H54 (cell line): ENCODE measurements around the gene NKX6-2.
"Not testable (repeated sequence)": the region's sequence is repeated elsewhere in the genome, so short reads cannot be mapped to it uniquely, and the experiment has no call there.

Experiments used
- DNase-seq: peaks from one replicate; pipeline ENCODE4 v3.0.0; 2011; ENCODE audit warnings: low spot score, mixed read lengths; ENCODE audit not compliant: insufficient read length
- FAIRE-seq: peaks from 3 replicates; lab custom pipeline; 2011; peaks lifted over from hg19 to GRCh38; lab: Jason Lieb, UNC
- POLR2A ChIP-seq: IDR thresholded peaks from 2 replicates; pipeline ENCODE4 v1.6.1; 2011; ENCODE audit warnings: low read depth, mild to moderate bottlenecking, low read length

The NKX6-2 gene

DNA sequence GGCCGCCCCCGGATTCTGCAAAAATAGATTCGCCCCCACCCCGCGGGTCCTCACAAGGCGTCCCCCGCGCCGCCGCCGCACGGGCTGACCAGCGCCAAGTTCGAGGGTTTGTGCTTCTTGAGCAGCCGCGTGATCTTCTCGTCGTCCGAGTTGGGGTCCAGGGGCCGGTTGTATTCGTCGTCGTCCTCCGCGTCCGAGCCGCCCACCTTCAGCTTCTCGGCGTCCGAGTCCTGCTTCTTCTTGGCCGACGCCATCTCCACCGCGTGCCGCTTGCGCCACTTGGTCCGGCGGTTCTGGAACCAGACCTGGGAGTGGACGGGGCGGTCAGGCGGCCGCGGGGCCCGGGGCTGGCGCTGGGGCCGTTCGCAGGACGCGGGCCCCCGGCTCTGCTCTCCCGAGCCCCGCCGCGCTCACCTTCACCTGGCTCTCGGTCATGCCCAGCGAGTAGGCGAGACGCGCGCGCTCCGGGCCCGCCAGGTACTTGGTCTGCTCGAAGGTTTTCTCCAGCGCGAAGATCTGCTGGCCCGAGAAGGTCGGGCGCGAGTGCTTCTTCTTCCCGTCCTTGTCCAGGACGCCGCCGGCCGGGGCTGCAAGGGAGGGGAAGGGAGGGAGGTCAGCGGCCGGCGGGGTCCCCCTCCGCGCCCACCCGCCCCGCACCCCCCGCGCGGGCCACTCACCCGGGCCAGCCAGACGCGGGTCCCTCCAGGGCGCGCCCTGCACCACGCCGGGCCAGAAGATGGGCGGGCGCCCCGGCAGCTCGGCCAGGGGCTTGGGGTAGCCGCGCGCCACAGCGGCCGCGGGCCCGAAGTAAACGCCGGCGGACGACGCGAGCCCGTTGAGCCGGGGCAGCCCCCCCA, 853 bp downstream of the NKX6-2 start:
- FAIRE-seq (no peak), DNase-seq (no peak)
- TF ChIP-seq POLR2A: no peak

DNA sequence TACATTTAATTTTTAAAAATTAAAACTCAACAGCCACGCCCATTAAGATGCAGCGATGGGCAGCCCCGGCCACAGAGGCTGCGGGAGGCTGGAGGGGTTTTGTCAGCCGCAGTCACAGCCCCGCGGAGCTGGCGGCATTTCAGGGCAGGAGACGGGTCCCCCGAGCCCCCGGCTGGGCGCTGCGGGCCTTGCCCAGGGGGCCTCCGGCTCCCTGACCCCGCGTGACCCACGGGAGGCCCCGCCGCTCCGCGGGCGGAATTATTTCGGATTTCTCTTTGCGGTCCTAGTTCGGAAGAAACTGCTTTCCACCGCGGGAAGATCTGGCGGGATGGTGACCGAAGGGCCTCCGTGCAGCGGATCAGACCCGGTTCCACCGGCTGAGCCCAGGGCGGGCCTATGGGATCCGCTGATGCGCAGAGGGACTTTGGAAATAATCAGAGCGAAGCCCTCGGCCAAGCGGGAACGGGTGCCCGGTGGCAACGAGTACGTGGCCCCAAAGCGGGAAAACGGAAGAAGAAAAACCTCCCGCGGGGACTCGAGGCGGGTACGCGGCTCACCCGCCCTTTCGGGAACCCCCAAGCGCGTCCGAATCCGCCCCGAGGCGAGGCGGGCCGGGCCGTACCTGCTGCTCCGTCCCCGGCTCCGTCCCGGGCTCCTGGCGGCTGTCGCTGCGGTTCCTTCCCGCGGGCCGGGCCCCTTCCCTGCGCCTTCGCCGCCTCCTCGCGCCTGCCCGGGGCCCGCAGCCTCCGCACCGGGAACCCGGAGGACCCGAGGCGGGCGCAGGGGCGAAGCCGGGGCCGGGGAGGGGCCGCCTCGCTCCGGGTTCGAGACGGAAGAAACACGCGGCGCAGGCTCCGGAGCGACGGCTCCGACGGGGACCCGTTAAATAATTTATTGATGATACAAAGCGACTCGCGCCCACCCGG, 1.7 kb downstream of the NKX6-2 start:
- FAIRE-seq: no peak
- TF ChIP-seq POLR2A: no peak
- DNase-seq: no peak

DNA sequence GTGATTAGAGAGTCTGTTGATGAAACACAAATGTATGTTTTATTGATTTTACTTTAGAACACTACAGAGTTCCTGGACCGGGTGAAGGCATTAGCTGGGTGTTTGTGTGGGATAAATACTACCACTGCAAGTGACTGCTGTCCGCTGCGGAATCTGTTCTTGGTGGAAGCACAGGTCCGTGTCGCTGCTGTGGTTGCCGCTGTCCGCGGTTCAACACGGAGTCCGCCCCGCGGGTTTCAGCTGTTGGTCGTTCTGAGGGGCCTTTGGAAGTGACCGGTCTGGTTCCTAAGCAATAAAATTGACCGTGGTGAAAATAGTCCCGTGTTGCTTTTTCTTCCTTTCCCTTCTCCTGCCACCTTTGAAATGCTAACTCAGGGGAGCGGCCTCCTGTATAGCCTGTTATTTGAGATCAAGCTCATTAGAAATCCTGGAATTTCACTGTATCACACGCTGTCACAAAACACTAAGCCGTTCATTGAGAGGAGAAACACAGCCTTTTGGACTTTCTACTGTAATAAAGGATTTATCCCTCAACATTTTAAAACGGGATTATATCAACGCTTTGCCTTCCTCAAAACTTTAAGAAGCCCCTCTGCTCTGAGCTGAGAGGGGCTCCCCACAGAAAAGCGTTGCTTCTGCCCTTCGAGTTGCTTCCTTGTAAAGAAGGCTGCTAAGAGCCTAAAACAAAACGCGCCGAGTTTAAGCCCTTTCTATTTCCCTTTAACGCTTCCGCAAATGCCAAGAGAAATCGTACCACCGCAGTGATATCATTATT, 2.6 kb downstream of the NKX6-2 start:
- DNase-seq (no peak), FAIRE-seq (no peak)
- no peak for TF ChIP-seq POLR2A

DNA sequence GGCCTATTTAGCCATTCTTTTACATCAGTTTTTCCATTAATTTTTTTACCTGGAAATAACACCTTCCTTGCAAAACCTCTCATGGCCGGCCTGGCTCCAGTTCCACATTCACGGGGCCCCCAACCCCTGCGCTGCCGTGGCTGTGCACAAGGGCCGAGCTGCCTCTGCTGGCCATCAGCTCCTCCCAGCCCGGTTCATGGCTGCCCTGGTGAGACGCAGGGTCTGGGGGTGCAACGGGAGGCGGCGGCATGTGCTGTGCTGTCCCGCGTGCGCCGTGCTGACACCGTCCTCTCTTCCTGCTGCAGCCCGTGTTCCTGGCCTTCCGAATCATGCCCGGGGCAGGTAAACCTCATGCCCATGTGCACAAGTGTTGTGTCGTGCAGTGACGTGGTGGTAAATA, 4.4 kb downstream of the NKX6-2 start:
- no peak for DNase-seq
- FAIRE-seq: no peak
- no peak for TF ChIP-seq POLR2A

DNA sequence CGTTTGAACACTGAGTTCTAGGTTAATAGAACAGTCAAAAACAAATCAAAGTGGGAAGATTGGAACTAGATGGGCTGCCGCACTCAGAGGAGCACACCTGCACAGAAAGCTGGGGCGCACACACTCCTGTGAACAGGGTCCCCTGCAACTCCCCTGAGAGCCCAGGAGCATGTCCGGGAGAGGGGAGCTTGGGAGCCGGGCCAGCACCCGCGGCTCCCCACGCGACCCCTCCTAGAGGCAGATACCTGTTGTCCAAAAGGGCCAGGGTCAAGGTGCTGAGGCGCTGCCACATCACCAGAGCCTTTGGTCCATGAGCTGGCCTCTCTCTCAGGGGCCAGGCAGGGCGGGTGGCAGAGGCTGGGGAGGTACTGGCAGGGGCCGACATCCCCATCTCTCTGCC, 5.6 kb downstream of the NKX6-2 start:
- no peak for DNase-seq
- no peak for FAIRE-seq

DNA sequence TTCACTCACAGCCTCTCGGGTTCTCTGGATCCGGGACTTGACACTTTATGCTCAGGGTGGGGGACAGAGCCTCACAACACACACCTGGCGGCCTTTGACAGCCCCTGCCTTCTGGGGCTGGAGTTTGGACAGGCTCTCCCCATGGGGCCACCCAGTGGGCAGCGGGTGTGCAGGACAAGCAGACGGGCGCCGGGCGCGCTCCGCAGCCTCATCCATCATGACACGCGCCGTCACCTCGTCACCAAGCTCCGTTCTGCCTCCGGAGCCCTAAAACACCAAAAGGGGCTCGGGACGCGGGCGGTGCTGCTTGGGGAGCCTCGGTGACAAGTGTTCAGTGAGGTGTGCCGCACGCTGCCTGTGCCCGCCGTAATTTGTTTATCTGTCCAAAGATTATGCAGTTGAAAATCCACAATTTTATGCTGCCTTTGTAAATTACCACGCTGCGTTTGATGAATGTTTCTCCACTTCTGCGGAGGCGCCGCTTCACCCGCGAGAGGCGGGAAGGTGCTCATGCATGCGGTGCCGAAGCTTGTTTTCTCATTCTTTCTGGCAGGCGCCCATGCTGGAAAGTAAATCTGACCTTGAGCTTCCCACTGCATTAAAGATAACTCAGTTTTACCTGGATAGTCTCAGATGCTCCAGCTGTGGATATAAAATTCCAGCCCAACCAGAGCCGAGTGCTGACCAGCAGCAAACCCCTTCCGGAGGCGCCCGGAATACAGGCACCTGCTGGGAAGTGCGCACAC, 6.2 kb downstream of the NKX6-2 start:
- no peak for TF ChIP-seq POLR2A
- DNase-seq: no peak
- FAIRE-seq: no peak

More for the DNA sequence above, 5.6 kb downstream of the NKX6-2 start:
- no peak for TF ChIP-seq POLR2A

DNA sequence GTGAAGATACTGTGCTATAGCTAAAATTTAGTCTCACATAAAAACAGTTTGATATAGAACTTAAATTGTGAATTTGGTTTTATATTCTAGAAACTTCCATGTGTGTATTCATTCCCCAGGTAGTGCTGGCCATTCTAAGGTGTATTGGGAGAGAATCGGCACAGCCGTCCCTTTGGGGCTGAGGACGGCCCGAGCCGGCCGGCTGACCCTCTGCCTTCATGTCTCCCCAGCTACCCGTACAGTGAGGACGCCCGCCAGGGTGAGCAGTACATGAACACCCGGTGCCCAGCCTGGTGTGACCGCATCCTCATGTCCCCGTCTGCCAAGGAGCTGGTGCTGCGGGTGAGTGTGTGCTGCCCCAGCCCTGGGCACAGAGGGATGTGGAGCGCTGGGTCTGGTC, 8.5 kb downstream of the NKX6-2 start:
- no peak for DNase-seq
- TF ChIP-seq POLR2A: no peak
- FAIRE-seq: no peak

DNA sequence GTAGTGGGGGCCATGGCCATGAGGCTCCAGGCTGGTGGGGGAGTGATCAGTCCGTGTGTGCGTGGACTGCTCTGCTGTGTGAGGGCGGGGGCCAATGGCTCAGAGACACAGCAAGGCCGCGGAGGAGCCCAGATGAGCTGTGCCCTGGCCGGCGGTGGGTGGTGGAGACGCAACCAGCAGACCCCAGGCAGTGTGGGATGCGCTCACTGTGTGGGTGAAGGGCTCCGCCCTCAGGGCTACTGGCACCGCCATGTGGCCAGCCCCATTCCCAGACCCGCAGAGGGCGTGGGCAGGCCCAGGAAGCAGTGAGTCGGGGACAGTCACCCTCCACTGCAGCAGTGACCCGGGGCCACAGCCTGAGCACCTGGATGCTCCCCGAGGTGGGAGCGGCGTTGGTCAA, 9.1 kb downstream of the NKX6-2 start:
- TF ChIP-seq POLR2A: no peak
- FAIRE-seq: no peak

DNA sequence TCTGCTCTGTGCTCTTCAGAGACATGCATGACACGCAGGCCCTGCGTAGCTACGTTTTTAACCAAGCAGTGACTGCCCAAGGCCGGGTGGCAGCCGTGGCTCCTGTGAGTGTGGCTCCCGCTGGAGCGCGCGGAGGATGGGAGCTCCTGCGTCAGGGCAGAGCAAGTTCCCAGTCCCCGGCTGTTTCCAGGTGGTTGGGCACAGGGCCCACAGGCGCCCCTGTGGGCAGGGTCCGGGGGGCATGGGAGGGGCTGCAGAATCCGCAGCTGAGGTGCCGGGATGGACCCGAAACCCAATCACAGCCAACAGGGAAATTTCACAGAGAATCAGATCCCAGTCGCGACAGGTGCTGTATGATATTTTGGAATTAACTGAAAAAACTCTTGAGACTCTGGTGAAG, 9.8 kb downstream of the NKX6-2 start:
- FAIRE-seq (no peak), DNase-seq (no peak)
- no peak for TF ChIP-seq POLR2A

More for the DNA sequence above, 9.1 kb downstream of the NKX6-2 start:
- DNase-seq: no peak

DNA sequence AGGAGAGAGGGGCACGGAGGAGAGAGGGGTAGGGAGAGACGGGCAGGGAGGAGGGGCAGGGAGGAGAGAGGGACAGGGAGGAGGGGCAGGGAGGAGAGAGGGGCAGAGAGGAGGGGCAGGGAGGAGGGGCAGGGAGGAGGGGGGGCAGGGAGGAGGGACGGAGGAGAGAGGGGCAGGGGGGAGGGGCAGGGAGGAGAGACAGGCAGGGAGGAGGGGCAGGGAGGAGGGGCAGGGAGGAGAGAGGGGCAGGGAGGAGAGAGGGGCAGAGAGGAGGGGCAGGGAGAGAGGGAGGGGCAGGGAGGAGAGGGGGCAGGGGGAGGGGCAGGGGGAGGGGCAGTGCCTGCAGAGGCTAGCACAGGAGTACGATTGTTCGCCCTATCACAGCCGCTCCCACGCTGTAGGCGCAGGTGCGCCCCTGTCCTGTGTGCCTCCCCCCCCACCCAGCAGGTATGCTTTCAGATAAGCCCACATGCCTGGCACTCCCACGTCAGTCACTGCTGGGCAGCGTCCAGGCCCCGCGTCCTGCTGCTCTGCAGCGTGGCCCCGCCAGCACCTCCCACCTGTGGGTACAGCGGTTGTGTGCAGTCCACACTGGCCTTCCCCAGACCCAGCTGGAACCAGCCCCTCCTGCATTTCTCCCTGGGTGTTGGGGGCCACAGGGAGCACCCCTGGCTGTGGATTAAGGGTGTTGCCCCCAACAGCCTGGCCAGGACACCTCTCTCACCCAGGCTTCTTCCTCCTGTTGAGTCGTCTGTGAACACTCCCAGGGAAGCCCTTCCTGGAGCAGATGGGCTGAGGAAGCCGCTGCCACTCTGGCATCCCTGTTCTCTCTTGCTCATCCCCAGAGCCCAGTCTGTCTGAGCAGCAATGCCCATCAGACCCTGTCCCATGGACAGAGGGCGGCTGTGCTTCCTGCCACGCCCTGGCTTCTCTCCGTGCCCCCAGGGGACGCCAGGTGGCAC, 10.8 kb downstream of the NKX6-2 start:
- DNase-seq: no peak

DNA sequence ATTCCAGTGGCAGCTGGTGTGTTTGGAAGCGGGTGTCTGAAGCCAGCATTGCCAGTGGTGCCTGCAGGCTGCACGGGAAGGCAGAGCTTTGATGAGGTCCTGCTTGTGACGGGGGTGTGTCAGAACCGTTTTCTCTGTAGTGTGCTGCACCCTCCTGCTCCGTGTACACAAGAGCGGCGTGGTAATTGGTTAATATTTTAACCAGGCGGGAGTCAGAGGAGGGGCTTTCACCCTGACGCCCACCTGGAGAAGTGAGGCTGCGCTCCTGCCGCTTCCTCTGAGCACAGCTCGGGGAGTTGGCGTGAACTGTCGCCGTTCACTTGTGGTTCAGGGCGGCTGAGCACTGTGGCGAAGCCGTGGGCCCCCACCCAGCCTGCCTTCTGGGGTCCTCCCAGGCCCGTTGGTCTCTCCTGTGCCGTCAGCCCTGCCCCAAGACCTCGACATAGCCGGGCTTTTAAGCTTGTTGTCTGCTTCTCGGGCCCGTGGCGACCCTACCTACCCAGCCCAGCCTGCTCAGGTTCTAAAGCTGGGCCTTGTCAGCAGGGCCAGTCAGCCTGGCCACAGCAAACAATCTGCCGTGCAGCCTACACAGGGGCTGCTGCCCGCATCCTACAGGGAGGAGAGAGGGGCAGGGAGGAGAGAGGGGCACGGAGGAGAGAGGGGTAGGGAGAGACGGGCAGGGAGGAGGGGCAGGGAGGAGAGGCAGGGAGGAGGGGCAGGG, 11.6 kb downstream of the NKX6-2 start:
- DNase-seq (no peak), FAIRE-seq (no peak)

More for the DNA sequence above, 10.8 kb downstream of the NKX6-2 start:
- TF ChIP-seq POLR2A: no peak
- no peak for FAIRE-seq

DNA sequence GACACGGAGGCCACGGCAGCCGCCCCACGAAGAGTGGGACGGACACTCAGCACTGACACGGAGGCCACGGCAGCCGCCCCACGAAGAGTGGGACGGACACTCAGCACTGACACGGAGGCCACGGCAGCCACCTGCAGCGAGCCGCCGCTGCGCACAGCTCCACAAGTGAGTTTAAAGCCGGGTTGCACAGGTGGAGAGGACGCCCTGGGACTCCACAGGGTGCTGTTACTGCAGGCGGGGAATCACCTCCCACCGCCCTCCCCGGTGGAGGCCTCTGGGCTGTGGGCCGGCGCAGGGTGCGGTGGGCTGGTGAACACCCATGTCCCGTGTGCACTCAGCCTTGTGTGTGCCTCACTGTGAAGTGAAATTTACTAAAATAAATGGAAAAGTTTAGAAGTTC, 13.1 kb downstream of the NKX6-2 start:
- FAIRE-seq, DNase-seq: not testable (repeated sequence)

More for the DNA sequence above, 11.6 kb downstream of the NKX6-2 start:
- no peak for TF ChIP-seq POLR2A
